Liver (tissue), 9 donors: ENCODE measurements around the gene CRK. TPM values are rescaled to one million over a fixed set of nuclear protein-coding genes. Genes with fewer than 3 reads are reported as not detected.
A peak's percentile ranks its signal among the peaks of the same experiment; 100 is the strongest.

Experiments
- DNase-seq: peaks from one replicate; pipeline ENCODE4 v3.0.0-alpha.2; 2017; ENCODE audit warnings: low spot score
- H3K27ac ChIP-seq, 2 donors: one replicate each; pipeline ENCODE4 v1.7.0; 2013; ENCODE audit warnings: inconsistent platforms in 2 of 2, low read length in 2 of 2, control low read depth in 1 of 2, low read depth in 1 of 2, mild to moderate bottlenecking in 1 of 2
- H3K27me3 ChIP-seq, 4 donors: one replicate each; pipeline versions ENCODE4 v1.6.1 to v1.7.0; 2013; ENCODE audit warnings: low read length in 3 of 4, inconsistent platforms in 1 of 4, mild to moderate bottlenecking in 1 of 4, moderate library complexity in 1 of 4; ENCODE audit not compliant: control insufficient read depth in 4 of 4, insufficient read depth in 4 of 4
- H3K36me3 ChIP-seq, 4 donors: one replicate each; pipeline versions ENCODE4 v1.6.1 to v1.7.0; 2013; ENCODE audit warnings: low read length in 3 of 4, mild to moderate bottlenecking in 3 of 4, low read depth in 1 of 4, moderate library complexity in 1 of 4; ENCODE audit not compliant: control insufficient read depth in 4 of 4, insufficient read depth in 3 of 4
- H3K4me1 ChIP-seq, 4 donors: one replicate each; pipeline versions ENCODE4 v1.6.1 to v1.7.0; 2013; ENCODE audit warnings: low read length in 3 of 4, mild to moderate bottlenecking in 3 of 4, moderate library complexity in 1 of 4; ENCODE audit not compliant: control insufficient read depth in 4 of 4, insufficient read depth in 4 of 4
- H3K4me3 ChIP-seq, 3 donors: one replicate each; pipeline versions ENCODE4 v1.6.1 to v1.7.0; 2013; ENCODE audit warnings: low read length in 3 of 3, control low read depth in 1 of 3, low read depth in 1 of 3, mild to moderate bottlenecking in 1 of 3
- H3K9ac ChIP-seq, 2 donors: one replicate each; pipeline ENCODE4 v1.7.0; 2013; ENCODE audit warnings: low read length in 2 of 2, mild to moderate bottlenecking in 2 of 2, moderate library complexity in 2 of 2, control low read depth in 1 of 2, low read depth in 1 of 2
- H3K9me3 ChIP-seq, 4 donors: one replicate each; pipeline versions ENCODE4 v1.6.1 to v1.7.0; 2013; ENCODE audit warnings: low read length in 3 of 4; ENCODE audit not compliant: control insufficient read depth in 4 of 4
- ATF3 ChIP-seq: IDR thresholded peaks from 2 replicates; pipeline ENCODE4 v1.6.1; 2016; ENCODE audit warnings: antibody characterized with exemption
- CTCF ChIP-seq: fragments of 150-350 bp; IDR thresholded peaks from 2 replicates; pipeline ENCODE4 v1.5.1; 2017; ENCODE audit warnings: improper control_type of control experiment, low read depth, low read length; ENCODE audit not compliant: missing input control
- EGR1 ChIP-seq, 2 donors: IDR thresholded peaks; 2 replicates each; pipeline ENCODE4 v1.6.1; 2016 to 2018; ENCODE audit warnings: antibody characterized with exemption in 2 of 2, low read depth in 2 of 2
- FOXA1 ChIP-seq: IDR thresholded peaks from 2 replicates; pipeline ENCODE4 v1.6.1; 2016; ENCODE audit warnings: antibody characterized with exemption
- FOXA2 ChIP-seq: IDR thresholded peaks from 2 replicates; pipeline ENCODE4 v1.6.1; 2016; ENCODE audit warnings: antibody characterized with exemption
- GABPA ChIP-seq, 2 donors: IDR thresholded peaks in 1 of 2; conservative IDR thresholded peaks in 1 of 2; 2 replicates each; pipeline ENCODE4 v1.6.1; 2016; ENCODE audit warnings: antibody characterized with exemption in 2 of 2, mild to moderate bottlenecking in 1 of 2, moderate library complexity in 1 of 2
- HNF4A ChIP-seq, 2 donors: conservative IDR thresholded peaks; 2 replicates each; pipeline ENCODE4 v1.6.1; 2016; ENCODE audit warnings: antibody characterized with exemption in 2 of 2, mild to moderate bottlenecking in 2 of 2
- HNF4G ChIP-seq: IDR thresholded peaks from 2 replicates; pipeline ENCODE4 v1.6.1; 2016; ENCODE audit warnings: antibody characterized with exemption
- JUND ChIP-seq, 2 donors: IDR thresholded peaks; 2 replicates each; pipeline ENCODE4 v1.6.1; 2016; ENCODE audit warnings: antibody characterized with exemption in 2 of 2
- MAX ChIP-seq: IDR thresholded peaks from 2 replicates; pipeline ENCODE4 v1.6.1; 2016; ENCODE audit warnings: antibody characterized with exemption
- NR2F2 ChIP-seq: IDR thresholded peaks from 2 replicates; pipeline ENCODE4 v1.6.1; 2016; ENCODE audit warnings: antibody characterized with exemption
- RAD21 ChIP-seq, 2 donors: IDR thresholded peaks; 2 replicates each; pipeline ENCODE4 v1.6.1; 2016; ENCODE audit warnings: antibody characterized with exemption in 2 of 2, mild to moderate bottlenecking in 2 of 2
- REST ChIP-seq: IDR thresholded peaks from 2 replicates; pipeline ENCODE4 v1.6.1; 2016; ENCODE audit warnings: antibody characterized with exemption, mild to moderate bottlenecking
- RXRA ChIP-seq, 2 donors: IDR thresholded peaks; 2 replicates each; pipeline ENCODE4 v1.6.1; 2017 to 2018; ENCODE audit warnings: antibody characterized with exemption in 2 of 2, mild to moderate bottlenecking in 1 of 2
- SP1 ChIP-seq: IDR thresholded peaks from 2 replicates; pipeline ENCODE4 v1.6.1; 2018; ENCODE audit warnings: antibody characterized with exemption, mild to moderate bottlenecking
- TAF1 ChIP-seq: conservative IDR thresholded peaks from 2 replicates; pipeline ENCODE4 v1.6.1; 2016; ENCODE audit warnings: antibody characterized with exemption, mild to moderate bottlenecking
- YY1 ChIP-seq: IDR thresholded peaks from 2 replicates; pipeline ENCODE4 v1.6.1; 2016; ENCODE audit warnings: antibody characterized with exemption, mild to moderate bottlenecking
- ZBTB33 ChIP-seq: IDR thresholded peaks from 2 replicates; pipeline ENCODE4 v1.6.1; 2016; ENCODE audit warnings: antibody characterized with exemption
- WGBS: extraction: QIAGEN DNeasy Blood & Tissue Kit; methylation state at CpG from one replicate; pipeline ENCODE4 v1.1.7; 2013; 5-methylcytosine and 5-hydroxymethylcytosine counted together
- polyA plus RNA-seq, 2 donors: library from polyadenylated mRNA; stranded (reverse) in 1 of 2; unstranded in 1 of 2; fragments of 200-250 nt in 1 of 2; fragments of >200 nt in 1 of 2; fragmentation: Nextera tagmentation in 1 of 2; extraction: Ambion mirVana in 1 of 2; gene quantifications; one replicate each; pipeline versions ENCODE4 v1.2.1 to v1.2.3, GENCODE V29; 2013 to 2015
- total RNA-seq, 2 donors: library from RNA; depleted of rRNA; stranded (reverse); fragments of >200 nt; gene quantifications; one replicate each; pipeline ENCODE4 v1.2.3, GENCODE V29; 2014
- donor health status: healthy.
- donor health status: healthy.
- donor health status: healthy.
- donor health status: healthy.
- donor health status: healthy.

Gene CRK
- total and polyA plus RNA-seq, 4 donors = 29.5 to 69.9 (median 34.8) TPM

- no peaks in the 10 kb centered on the region for H3K27me3 ChIP-seq
- peak; percentile 98 for DNase-seq
- peak; percentile 51 for TF ChIP-seq SP1
- TF ChIP-seq FOXA2 = no peak
- no peak for TF ChIP-seq NR2F2
- peak in 1 of 2 donors; percentile 76 for TF ChIP-seq GABPA (IDR thresholded peaks at IDR 0.05 in 1 of 2, conservative IDR thresholded peaks at IDR 0.05 in 1 of 2)
- peak in 1 of 2 donors; percentile 47 for TF ChIP-seq RAD21 (IDR thresholded peaks at IDR 0.05)
- no peak for TF ChIP-seq ZBTB33
- TF ChIP-seq MAX = peak; percentile 67
- peak; percentile 27 for TF ChIP-seq FOXA1
- peak in 1 of 2 donors; percentile 30 for TF ChIP-seq RXRA (IDR thresholded peaks at IDR 0.05)
- TF ChIP-seq CTCF = no peak
- TF ChIP-seq YY1 = peak; percentile 99
- no peak for TF ChIP-seq HNF4A (conservative IDR thresholded peaks at IDR 0.05)
- TF ChIP-seq TAF1 = peak; percentile 71
- no peak for TF ChIP-seq JUND (IDR thresholded peaks at IDR 0.05)
- TF ChIP-seq HNF4G = no peak
- TF ChIP-seq EGR1 (IDR thresholded peaks at IDR 0.05; ENCODE audit: low read depth in 2 of 2) = no peak
- TF ChIP-seq ATF3 = peak; percentile 36
- TF ChIP-seq REST = peak; percentile 73
- peak within 1 kb of the TSS; percentile 81 to 91 for H3K9ac ChIP-seq
- WGBS = under 1% methylated on average over 82 of the region's 82 CpGs
- no peaks in the 10 kb centered on the region for H3K9me3 ChIP-seq
- H3K4me1 ChIP-seq = peaks cover 10 to 27% (median 20%) of the 10 kb centered on the region in 4 donors
- H3K27ac ChIP-seq = peak within 1 kb of the TSS; percentile 93 to 96
- H3K4me3 ChIP-seq = peak within 1 kb of the TSS; percentile 80 to 94 (median 90)
- H3K36me3 ChIP-seq = peaks cover 0 to 4% (median 0%) of the 10 kb centered on the region in 4 donors
Measured at GRCh38 chr17:1399679-1400512, 56.1 kb downstream of the CRK start, which contains the start of gene YWHAE. Gene YWHAE, minus strand, starts transcription at chr17:1400222. Its CDS starts 112 bp downstream, at chr17:1400110.
